ENCODE results near the gene IPO13.
A peak's percentile ranks its signal among the peaks of the same experiment; 100 is the strongest.

The IPO13 gene, protein sequence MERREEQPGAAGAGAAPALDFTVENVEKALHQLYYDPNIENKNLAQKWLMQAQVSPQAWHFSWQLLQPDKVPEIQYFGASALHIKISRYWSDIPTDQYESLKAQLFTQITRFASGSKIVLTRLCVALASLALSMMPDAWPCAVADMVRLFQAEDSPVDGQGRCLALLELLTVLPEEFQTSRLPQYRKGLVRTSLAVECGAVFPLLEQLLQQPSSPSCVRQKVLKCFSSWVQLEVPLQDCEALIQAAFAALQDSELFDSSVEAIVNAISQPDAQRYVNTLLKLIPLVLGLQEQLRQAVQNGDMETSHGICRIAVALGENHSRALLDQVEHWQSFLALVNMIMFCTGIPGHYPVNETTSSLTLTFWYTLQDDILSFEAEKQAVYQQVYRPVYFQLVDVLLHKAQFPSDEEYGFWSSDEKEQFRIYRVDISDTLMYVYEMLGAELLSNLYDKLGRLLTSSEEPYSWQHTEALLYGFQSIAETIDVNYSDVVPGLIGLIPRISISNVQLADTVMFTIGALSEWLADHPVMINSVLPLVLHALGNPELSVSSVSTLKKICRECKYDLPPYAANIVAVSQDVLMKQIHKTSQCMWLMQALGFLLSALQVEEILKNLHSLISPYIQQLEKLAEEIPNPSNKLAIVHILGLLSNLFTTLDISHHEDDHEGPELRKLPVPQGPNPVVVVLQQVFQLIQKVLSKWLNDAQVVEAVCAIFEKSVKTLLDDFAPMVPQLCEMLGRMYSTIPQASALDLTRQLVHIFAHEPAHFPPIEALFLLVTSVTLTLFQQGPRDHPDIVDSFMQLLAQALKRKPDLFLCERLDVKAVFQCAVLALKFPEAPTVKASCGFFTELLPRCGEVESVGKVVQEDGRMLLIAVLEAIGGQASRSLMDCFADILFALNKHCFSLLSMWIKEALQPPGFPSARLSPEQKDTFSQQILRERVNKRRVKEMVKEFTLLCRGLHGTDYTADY

DNA sequence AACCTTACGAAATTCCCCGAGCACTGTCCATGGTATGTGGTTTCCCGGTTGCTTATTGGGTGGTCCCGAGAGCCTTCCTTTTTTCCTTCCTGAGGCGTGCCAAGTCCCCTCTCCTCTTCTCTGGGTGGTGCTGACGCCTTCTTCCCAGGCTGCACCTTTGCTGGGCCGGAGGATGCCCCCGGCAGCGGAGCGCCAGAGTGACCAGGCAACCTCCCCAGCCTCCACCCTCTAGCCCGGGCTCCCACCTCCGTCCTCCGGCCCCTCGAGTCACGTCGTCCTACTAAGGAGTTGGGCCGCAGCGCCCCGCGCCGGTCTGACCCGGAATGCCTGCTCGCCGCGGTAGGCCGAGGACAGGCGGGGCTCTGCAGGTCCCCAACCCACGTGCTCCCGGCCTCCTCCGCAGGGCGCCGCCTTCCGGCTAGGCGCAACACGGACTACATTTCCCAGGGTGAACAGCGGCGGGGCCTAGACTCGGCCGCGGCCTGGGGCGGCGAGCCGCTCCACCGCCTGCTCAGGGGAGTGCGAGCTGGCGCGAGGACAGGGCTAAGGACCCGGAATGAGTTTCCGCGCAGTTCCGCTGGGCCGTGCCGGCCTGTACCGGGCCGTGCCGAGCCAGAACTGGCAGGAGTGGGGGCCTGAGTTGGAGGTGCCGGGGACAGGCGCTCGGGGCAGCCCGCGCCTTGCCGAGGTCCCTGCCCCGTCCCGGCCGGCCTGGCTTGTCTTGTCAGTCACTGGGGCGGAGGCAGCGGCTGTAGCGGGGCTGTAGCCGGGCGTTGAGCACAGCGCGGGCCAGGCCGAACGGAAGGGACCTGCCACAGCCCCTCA is at the start of gene IPO13:
IPO13 (plus strand) TSS at position 715 of the 825 bp plus-strand sequence. CDS start 651 bp downstream, outside the sequence.
- TF ChIP-seq, protein P1, sequence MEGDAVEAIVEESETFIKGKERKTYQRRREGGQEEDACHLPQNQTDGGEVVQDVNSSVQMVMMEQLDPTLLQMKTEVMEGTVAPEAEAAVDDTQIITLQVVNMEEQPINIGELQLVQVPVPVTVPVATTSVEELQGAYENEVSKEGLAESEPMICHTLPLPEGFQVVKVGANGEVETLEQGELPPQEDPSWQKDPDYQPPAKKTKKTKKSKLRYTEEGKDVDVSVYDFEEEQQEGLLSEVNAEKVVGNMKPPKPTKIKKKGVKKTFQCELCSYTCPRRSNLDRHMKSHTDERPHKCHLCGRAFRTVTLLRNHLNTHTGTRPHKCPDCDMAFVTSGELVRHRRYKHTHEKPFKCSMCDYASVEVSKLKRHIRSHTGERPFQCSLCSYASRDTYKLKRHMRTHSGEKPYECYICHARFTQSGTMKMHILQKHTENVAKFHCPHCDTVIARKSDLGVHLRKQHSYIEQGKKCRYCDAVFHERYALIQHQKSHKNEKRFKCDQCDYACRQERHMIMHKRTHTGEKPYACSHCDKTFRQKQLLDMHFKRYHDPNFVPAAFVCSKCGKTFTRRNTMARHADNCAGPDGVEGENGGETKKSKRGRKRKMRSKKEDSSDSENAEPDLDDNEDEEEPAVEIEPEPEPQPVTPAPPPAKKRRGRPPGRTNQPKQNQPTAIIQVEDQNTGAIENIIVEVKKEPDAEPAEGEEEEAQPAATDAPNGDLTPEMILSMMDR (IDR thresholded peaks at IDR 0.05; ENCODE audit: low read depth, low read length), result peak; percentile 56
- H3K4me3 ChIP-seq (replicated peaks in 1 of 2; ENCODE audit: low read depth in 2 of 2, low read length in 2 of 2), result peak within 1 kb of the TSS; percentile 86 to 94
- peak; percentile 97 for DNase-seq (ENCODE audit: low read depth in 2 of 2)

DNA sequence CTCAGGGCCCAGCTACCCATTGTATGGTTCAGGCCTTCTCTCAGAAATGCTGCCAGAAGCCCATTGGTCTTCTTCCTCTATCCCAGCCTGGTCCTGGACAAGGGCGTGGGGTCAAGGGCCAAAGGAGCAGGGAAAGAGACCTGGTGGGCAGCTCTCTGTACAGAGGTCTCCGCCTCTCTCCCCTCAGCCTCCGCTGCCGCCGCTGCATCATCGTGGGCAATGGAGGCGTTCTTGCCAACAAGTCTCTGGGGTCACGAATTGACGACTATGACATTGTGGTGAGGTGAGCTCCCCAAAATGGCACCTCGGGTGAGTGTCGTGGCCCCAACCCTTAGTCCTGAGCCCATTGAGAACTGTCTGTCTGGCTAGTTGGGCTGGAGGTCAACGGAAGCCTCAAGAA is 47.8 kb upstream of the IPO13 start:
- no peak for DNase-seq (ENCODE audit: low read depth in 2 of 2)
- H3K4me3 ChIP-seq (replicated peaks in 1 of 2; ENCODE audit: low read depth in 2 of 2, low read length in 2 of 2), result no peak overlapping the region
- TF ChIP-seq, protein P1 (IDR thresholded peaks at IDR 0.05; ENCODE audit: low read depth, low read length), result no peak

DNA sequence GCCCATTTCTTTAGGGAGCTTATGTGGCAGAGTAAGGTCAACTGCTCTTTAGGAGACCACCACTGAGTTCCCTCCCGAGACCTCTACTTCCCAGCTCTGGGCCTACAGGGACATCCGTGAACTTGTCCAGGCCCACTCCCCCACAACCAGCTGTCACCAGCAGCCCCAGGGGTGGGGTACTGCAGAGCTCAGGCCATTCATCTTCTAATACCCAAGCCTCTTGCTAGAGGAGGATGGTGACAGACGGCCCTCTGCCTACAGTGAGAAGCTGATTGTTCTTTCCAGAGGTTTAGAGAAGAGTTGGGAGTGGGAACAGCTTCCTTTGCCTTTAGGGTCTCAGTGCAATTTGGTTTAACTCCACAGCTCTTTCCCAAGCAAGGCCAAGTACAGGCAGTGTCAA is 46.4 kb upstream of the IPO13 start:
- H3K4me3 ChIP-seq (replicated peaks in 1 of 2; ENCODE audit: low read depth in 2 of 2, low read length in 2 of 2), result no peak overlapping the region
- TF ChIP-seq, protein P1 (IDR thresholded peaks at IDR 0.05; ENCODE audit: low read depth, low read length), result no peak
- DNase-seq (ENCODE audit: low read depth in 2 of 2), result no peak

DNA sequence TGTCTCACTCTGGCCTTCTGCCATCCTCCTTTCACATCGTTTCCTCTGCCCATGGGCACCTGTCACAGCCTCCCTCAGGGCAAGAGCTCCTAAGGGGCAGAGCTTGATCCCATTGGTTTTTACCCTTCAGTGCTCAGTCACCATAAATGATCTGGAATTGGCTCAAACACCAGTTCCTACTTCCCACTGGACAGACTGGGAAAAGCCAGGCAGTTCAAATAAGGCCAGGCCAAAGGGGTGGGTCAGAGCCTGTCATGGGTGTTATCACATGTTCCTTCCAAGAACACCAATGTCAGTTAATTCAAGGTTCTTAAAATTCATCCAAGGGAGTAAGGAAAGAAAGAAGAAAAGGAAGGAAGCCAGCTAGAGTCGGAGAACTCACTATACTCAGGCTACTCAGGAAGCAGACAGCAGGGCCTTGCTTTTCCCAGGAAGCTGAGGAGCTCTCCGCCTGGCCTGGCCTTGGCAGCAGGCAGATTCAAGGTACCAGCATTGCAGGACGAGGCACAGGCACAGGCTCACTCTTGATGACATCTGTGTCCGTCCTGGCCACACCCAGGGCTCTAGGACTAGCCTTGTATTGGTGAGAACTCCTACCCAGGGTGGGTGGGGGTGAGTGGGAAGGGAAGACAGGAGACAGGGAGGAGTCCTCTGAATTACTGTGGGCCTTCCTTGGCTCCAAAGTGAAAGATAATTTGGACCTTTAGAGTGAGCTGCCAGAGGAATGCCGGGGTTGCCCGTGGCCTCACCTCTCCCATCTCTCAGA is 45.4 kb upstream of the IPO13 start:
- no peak overlapping the region for H3K4me3 ChIP-seq (replicated peaks in 1 of 2; ENCODE audit: low read depth in 2 of 2, low read length in 2 of 2)
- TF ChIP-seq, protein P1 (IDR thresholded peaks at IDR 0.05; ENCODE audit: low read depth, low read length), result no peak
- no peak for DNase-seq (ENCODE audit: low read depth in 2 of 2)

DNA sequence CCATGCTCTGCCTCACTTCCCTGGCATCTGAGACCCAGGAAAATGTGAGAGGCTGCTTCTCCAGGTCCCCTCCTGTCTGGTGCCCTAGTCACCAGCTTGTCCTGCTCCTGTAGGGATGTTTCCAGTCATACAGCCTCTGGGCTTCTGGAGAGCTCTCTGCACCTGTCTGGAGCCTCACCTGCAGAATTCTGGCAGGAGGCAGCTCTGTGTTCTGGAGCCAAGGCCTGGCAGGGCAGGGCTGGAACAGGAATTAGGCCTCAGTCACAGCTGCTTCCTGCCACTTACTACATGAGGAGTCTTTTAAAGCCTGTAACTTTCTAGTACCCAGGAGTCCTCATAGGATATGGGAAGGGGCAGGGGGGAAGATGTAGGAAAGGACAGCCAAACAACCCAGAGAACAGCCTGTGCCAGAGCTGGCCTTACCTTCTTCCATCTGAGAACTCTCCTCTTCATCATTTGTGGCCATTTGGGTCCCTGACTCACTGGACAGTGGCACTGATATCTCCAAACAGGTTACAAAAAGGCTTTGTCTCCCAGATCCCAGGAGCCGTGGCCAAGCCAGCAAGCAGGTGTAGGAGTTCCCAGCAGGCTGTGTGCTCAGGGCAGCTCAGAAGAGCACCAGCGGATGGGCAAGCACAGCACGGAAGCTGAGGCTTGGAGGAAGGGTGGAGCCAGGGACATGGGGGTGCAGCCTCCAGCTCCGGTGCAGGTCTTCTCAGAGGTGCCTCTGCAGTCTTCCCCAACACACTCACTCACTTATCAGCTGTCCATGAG is 44.5 kb upstream of the IPO13 start:
- DNase-seq (ENCODE audit: low read depth in 2 of 2), result no peak
- TF ChIP-seq, protein P1 (IDR thresholded peaks at IDR 0.05; ENCODE audit: low read depth, low read length), result no peak
- no peak overlapping the region for H3K4me3 ChIP-seq (replicated peaks in 1 of 2; ENCODE audit: low read depth in 2 of 2, low read length in 2 of 2)
